Astrocyte (in vitro differentiated cells and primary cell): ENCODE measurements around the gene ZMIZ1. TPM values are rescaled to one million over a fixed set of nuclear protein-coding genes. Genes with fewer than 3 reads are reported as not detected.

Experiments used
- DNase-seq: peaks from one replicate; pipeline ENCODE4 v3.0.0-alpha.2; 2010; ENCODE audit warnings: low read depth
- FAIRE-seq: peaks from 2 replicates; lab custom pipeline; 2011; peaks lifted over from hg19 to GRCh38; lab: Jason Lieb, UNC
- H2AFZ ChIP-seq: 2 replicates; pipeline ENCODE4 v1.6.0; 2012; ENCODE audit warnings: low read depth, low read length, inconsistent platforms
- H3K27ac ChIP-seq: 2 replicates; pipeline ENCODE4 v1.5.1; 2011; ENCODE audit warnings: low read depth, low read length, inconsistent platforms
- H3K27me3 ChIP-seq: 2 replicates; pipeline ENCODE4 v1.6.0; 2011; ENCODE audit warnings: low read length, inconsistent platforms; ENCODE audit not compliant: insufficient read depth
- H3K36me3 ChIP-seq: 2 replicates; pipeline ENCODE4 v1.5.1; 2011; ENCODE audit warnings: low read length, inconsistent platforms; ENCODE audit not compliant: insufficient read depth
- H3K4me1 ChIP-seq: 2 replicates; pipeline ENCODE4 v1.5.1; 2011; ENCODE audit warnings: low read length, inconsistent platforms; ENCODE audit not compliant: insufficient read depth
- H3K4me2 ChIP-seq: 2 replicates; pipeline ENCODE4 v1.6.0; 2012; ENCODE audit warnings: low read length, inconsistent platforms
- H3K4me3 ChIP-seq: 2 replicates; pipeline ENCODE4 v1.5.1; 2011; ENCODE audit warnings: low read depth, mild to moderate bottlenecking, low read length, inconsistent platforms; ENCODE audit not compliant: insufficient read depth
- H3K79me2 ChIP-seq: 2 replicates; pipeline ENCODE4 v1.6.0; 2012; ENCODE audit warnings: mild to moderate bottlenecking, low read length, inconsistent platforms; ENCODE audit not compliant: insufficient read depth
- H3K9ac ChIP-seq: 2 replicates; pipeline ENCODE4 v1.6.0; 2012; ENCODE audit warnings: mild to moderate bottlenecking, low read length, inconsistent platforms
- H3K9me3 ChIP-seq: 2 replicates; pipeline ENCODE4 v1.5.1; 2012; ENCODE audit warnings: low read depth, mild to moderate bottlenecking, low read length, inconsistent platforms; ENCODE audit not compliant: insufficient read depth
- H4K20me1 ChIP-seq: 2 replicates; pipeline ENCODE4 v1.6.0; 2012; ENCODE audit warnings: low read length, inconsistent platforms; ENCODE audit not compliant: insufficient read depth
- H3K27ac Mint-ChIP-seq: one replicate; pipeline ENCODE4 v1.8.0; 2021; ENCODE audit warnings: mild to moderate bottlenecking, mixed read lengths; ENCODE audit not compliant: unreplicated experiment
- H3K27me3 Mint-ChIP-seq: one replicate; pipeline ENCODE4 v1.8.0; 2021; ENCODE audit warnings: low read depth, mixed read lengths; ENCODE audit not compliant: unreplicated experiment
- H3K36me3 Mint-ChIP-seq: one replicate; pipeline ENCODE4 v1.8.0; 2021; ENCODE audit warnings: low read depth, mixed read lengths; ENCODE audit not compliant: unreplicated experiment
- H3K4me1 Mint-ChIP-seq: one replicate; pipeline ENCODE4 v1.8.0; 2021; ENCODE audit warnings: low read depth, mixed read lengths; ENCODE audit not compliant: unreplicated experiment
- H3K4me3 Mint-ChIP-seq: one replicate; pipeline ENCODE4 v1.8.0; 2021; ENCODE audit warnings: mild to moderate bottlenecking, moderate library complexity, mixed read lengths; ENCODE audit not compliant: unreplicated experiment
- H3K9me3 Mint-ChIP-seq: one replicate; pipeline ENCODE4 v1.8.0; 2021; ENCODE audit warnings: mild to moderate bottlenecking, mixed read lengths; ENCODE audit not compliant: unreplicated experiment
- CTCF ChIP-seq: IDR thresholded peaks from 2 replicates; pipeline ENCODE4 v1.5.1; 2011; ENCODE audit warnings: low read depth, mild to moderate bottlenecking, inconsistent platforms, low read length, moderate library complexity; ENCODE audit not compliant: insufficient read depth
- EZH2 ChIP-seq: IDR thresholded peaks from 2 replicates; pipeline ENCODE4 v1.6.1; 2012; ENCODE audit warnings: mild to moderate bottlenecking, low read length, inconsistent platforms; ENCODE audit not compliant: insufficient read depth
- total RNA-seq: library from RNA; stranded (reverse); gene quantifications from 2 replicates; pipeline ENCODE4 v1.2.1, GENCODE V29; 2021

The ZMIZ1 gene
- total RNA-seq, 1 donor from 2014 or later, result 45.5 TPM

- Mint-ChIP-seq H3K27me3 (no peaks in the 10 kb centered on the region), H3K9me3 (no peaks in the 10 kb centered on the region), H3K36me3 (peaks cover 28% of the 10 kb centered on the region), H3K4me1 (peaks cover 19% of the 10 kb centered on the region), H3K4me3 (no peak overlapping the region), H3K27ac (peak overlapping the region; percentile 38)
- Histone ChIP-seq H3K27ac (peak overlapping the region; percentile 33), H3K4me3 (no peak overlapping the region), H3K9ac (no peak overlapping the region), H4K20me1 (peaks cover 88% of the 10 kb centered on the region), H2AFZ (no peak overlapping the region), H3K4me2 (no peak overlapping the region), H3K79me2 (no peaks in the 10 kb centered on the region), H3K4me1 (peaks cover 24% of the 10 kb centered on the region), H3K27me3 (no peaks in the 10 kb centered on the region), H3K9me3 (no peaks in the 10 kb centered on the region), H3K36me3 (peaks cover 29% of the 10 kb centered on the region)
- TF ChIP-seq CTCF (no peak), EZH2 (no peak)
- FAIRE-seq, result peak; percentile 37
- peak; percentile 26 for DNase-seq
These were observed 225.2 kb downstream of the ZMIZ1 start for GRCh38 chr10:79293841-79294581.

GRCh38 chr10:79295563-79295962 is 226.8 kb downstream of the ZMIZ1 start:
- H3K36me3 ChIP-seq, result peaks cover 30% of the 10 kb centered on the region
- H3K27ac Mint-ChIP-seq, result no peak overlapping the region
- peaks cover 24% of the 10 kb centered on the region for H3K36me3 Mint-ChIP-seq
- DNase-seq (no peak), FAIRE-seq (no peak)
- H3K27me3 ChIP-seq, result no peaks in the 10 kb centered on the region
- H3K4me1 ChIP-seq, result peaks cover 39% of the 10 kb centered on the region
- peaks cover 5% of the 10 kb centered on the region for H3K79me2 ChIP-seq
- no peaks in the 10 kb centered on the region for H3K9me3 ChIP-seq
- peaks cover 25% of the 10 kb centered on the region for H3K4me1 Mint-ChIP-seq
- no peak overlapping the region for H3K27ac ChIP-seq
- no peak overlapping the region for H3K4me3 ChIP-seq
- H3K9ac ChIP-seq, result no peak overlapping the region
- H3K9me3 Mint-ChIP-seq, result no peaks in the 10 kb centered on the region
- TF ChIP-seq CTCF (no peak), EZH2 (no peak)
- no peak overlapping the region for H3K4me2 ChIP-seq
- H3K4me3 Mint-ChIP-seq, result no peak overlapping the region
- no peak overlapping the region for H2AFZ ChIP-seq
- no peaks in the 10 kb centered on the region for H3K27me3 Mint-ChIP-seq
- peaks cover 89% of the 10 kb centered on the region for H4K20me1 ChIP-seq

- Histone ChIP-seq H3K27me3 (no peaks in the 10 kb centered on the region), H2AFZ (no peak overlapping the region), H3K4me1 (peaks cover 39% of the 10 kb centered on the region), H3K27ac (no peak overlapping the region), H3K4me3 (no peak overlapping the region), H3K36me3 (peaks cover 36% of the 10 kb centered on the region), H3K4me2 (no peak overlapping the region), H4K20me1 (peaks cover 91% of the 10 kb centered on the region), H3K9ac (no peak overlapping the region), H3K79me2 (peaks cover 7% of the 10 kb centered on the region), H3K9me3 (no peaks in the 10 kb centered on the region)
- FAIRE-seq, result no peak
- no peaks in the 10 kb centered on the region for H3K9me3 Mint-ChIP-seq
- H3K4me3 Mint-ChIP-seq, result no peak overlapping the region
- no peak overlapping the region for H3K27ac Mint-ChIP-seq
- H3K27me3 Mint-ChIP-seq, result no peaks in the 10 kb centered on the region
- DNase-seq, result no peak
- peaks cover 26% of the 10 kb centered on the region for H3K36me3 Mint-ChIP-seq
- TF ChIP-seq EZH2 (no peak), CTCF (no peak)
- H3K4me1 Mint-ChIP-seq, result peaks cover 25% of the 10 kb centered on the region
These were observed 227.7 kb downstream of the ZMIZ1 start for GRCh38 chr10:79296431-79296830.
